DND-41 (cell line): ENCODE measurements around the gene EN1.

Experiments used
- ATAC-seq: fragments of 200-7000 bp; cut with Tn5 transposase; 3 replicates; pipeline ENCODE4 v1.9.1; 2021; ENCODE audit warnings: low read depth; ENCODE audit not compliant: insufficient read depth
- DNase-seq: peaks from one replicate; pipeline ENCODE4 v3.0.0-alpha.2; 2020
- H2AFZ ChIP-seq: 2 replicates; pipeline ENCODE4 v1.6.0; 2012; ENCODE audit warnings: low read depth, low read length
- H3K27ac ChIP-seq: 2 replicates; pipeline ENCODE4 v1.5.1; 2012; ENCODE audit warnings: low read length, inconsistent platforms
- H3K27me3 ChIP-seq: fragments of 200-600 bp; sonication (generic); 2 replicates; pipeline ENCODE4 v1.6.0; 2012; ENCODE audit warnings: low read length, mild to moderate bottlenecking, inconsistent platforms; ENCODE audit not compliant: insufficient read depth, poor library complexity
- H3K36me3 ChIP-seq: 2 replicates; pipeline ENCODE4 v1.5.1; 2012; ENCODE audit warnings: low read length, inconsistent platforms; ENCODE audit not compliant: insufficient read depth
- H3K4me1 ChIP-seq: 2 replicates; pipeline ENCODE4 v1.5.1; 2012; ENCODE audit warnings: mild to moderate bottlenecking, low read length; ENCODE audit not compliant: insufficient read depth
- H3K4me2 ChIP-seq: 2 replicates; pipeline ENCODE4 v1.6.0; 2012; ENCODE audit warnings: mild to moderate bottlenecking, moderate library complexity, low read length, inconsistent platforms; ENCODE audit not compliant: insufficient read depth
- H3K4me3 ChIP-seq, 2 experiments: fragments of 200-600 bp in 1 of 2; shearing (Covaris generic) in 1 of 2; 2 replicates each; pipeline ENCODE4 v1.5.1; 2012 to 2016; ENCODE audit warnings: inconsistent platforms in 2 of 2, low read length in 2 of 2, mild to moderate bottlenecking in 2 of 2, low read depth in 1 of 2, moderate library complexity in 1 of 2
- H3K79me2 ChIP-seq: 2 replicates; pipeline ENCODE4 v1.6.0; 2012; ENCODE audit warnings: low read length, inconsistent platforms; ENCODE audit not compliant: insufficient read depth
- H3K9ac ChIP-seq: 2 replicates; pipeline ENCODE4 v1.6.0; 2012; ENCODE audit warnings: low read depth, mild to moderate bottlenecking, inconsistent platforms, low read length, moderate library complexity
- H3K9me3 ChIP-seq: 2 replicates; pipeline ENCODE4 v1.5.1; 2012; ENCODE audit warnings: low read length, moderate library complexity, mild to moderate bottlenecking, inconsistent platforms; ENCODE audit not compliant: insufficient read depth, severe bottlenecking
- H4K20me1 ChIP-seq: 2 replicates; pipeline ENCODE4 v1.6.0; 2012; ENCODE audit warnings: low read length; ENCODE audit not compliant: insufficient read depth
- EZH2 ChIP-seq: IDR thresholded peaks from 3 replicates; pipeline ENCODE4 v1.6.1; 2012; ENCODE audit warnings: borderline replicate concordance, low read depth, mild to moderate bottlenecking, moderate library complexity, low read length, inconsistent platforms; ENCODE audit not compliant: severe bottlenecking
- TF ChIP-seq, protein P1 (sequence below): IDR thresholded peaks from 2 replicates; pipeline ENCODE4 v1.5.1; 2012; ENCODE audit warnings: borderline replicate concordance, low read length, moderate library complexity, mild to moderate bottlenecking; ENCODE audit not compliant: poor library complexity, severe bottlenecking; ENCODE audit errors: extremely low read depth

EN1 gene

DNA sequence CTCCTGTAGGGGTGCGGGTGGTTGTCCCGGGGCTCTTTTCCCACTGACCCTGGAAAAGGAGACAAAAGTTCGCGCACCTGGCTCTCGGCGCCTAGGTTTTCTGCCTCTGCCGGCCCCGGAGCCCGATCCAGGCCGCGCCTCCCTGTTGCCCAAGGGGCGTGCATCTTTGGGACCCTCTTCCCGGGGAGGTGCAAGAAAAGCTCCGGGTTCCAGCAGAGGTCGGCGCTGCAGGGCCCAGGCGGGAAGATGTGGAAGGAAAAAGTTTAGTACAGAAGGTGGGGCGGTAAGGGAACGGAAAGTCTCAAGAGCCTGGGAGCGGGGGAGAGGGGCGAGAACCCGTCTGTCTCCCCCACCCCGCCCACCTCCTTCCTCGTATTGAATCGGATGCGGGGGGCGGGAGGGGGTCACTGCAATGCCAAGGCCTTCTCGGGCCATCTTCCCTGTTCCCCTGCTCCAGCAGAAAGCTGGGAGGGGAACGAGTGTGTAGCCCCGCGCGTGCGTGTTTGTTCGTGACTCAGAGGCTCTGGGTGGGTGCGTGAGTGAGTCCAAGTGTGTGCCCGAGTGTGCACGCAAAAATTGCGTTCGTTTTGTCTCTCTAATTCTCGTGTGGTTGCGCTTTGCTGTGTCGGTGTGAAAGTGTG is 6.3 kb upstream of the EN1 start:
- Histone ChIP-seq H2AFZ (no peak overlapping the region), H3K4me3 (no peak overlapping the region), H3K9ac (no peak overlapping the region), H3K4me1 (no peaks in the 10 kb centered on the region), H3K27ac (no peak overlapping the region), H4K20me1 (no peaks in the 10 kb centered on the region), H3K36me3 (no peaks in the 10 kb centered on the region), H3K79me2 (no peaks in the 10 kb centered on the region), H3K27me3 (no peaks in the 10 kb centered on the region), H3K4me2 (no peak overlapping the region), H3K9me3 (peaks cover 3% of the 10 kb centered on the region)
- ATAC-seq (no peak), DNase-seq (no peak)
- TF ChIP-seq EZH2: no peak
- TF ChIP-seq, protein P1, sequence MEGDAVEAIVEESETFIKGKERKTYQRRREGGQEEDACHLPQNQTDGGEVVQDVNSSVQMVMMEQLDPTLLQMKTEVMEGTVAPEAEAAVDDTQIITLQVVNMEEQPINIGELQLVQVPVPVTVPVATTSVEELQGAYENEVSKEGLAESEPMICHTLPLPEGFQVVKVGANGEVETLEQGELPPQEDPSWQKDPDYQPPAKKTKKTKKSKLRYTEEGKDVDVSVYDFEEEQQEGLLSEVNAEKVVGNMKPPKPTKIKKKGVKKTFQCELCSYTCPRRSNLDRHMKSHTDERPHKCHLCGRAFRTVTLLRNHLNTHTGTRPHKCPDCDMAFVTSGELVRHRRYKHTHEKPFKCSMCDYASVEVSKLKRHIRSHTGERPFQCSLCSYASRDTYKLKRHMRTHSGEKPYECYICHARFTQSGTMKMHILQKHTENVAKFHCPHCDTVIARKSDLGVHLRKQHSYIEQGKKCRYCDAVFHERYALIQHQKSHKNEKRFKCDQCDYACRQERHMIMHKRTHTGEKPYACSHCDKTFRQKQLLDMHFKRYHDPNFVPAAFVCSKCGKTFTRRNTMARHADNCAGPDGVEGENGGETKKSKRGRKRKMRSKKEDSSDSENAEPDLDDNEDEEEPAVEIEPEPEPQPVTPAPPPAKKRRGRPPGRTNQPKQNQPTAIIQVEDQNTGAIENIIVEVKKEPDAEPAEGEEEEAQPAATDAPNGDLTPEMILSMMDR: no peak

GRCh38 chr2:118853129-118853640 is 5.7 kb upstream of the EN1 start:
- no peak overlapping the region for H3K4me2 ChIP-seq
- H4K20me1 ChIP-seq: no peaks in the 10 kb centered on the region
- H3K4me3 ChIP-seq: no peak overlapping the region
- H3K27me3 ChIP-seq: no peaks in the 10 kb centered on the region
- no peak overlapping the region for H2AFZ ChIP-seq
- H3K4me1 ChIP-seq: no peaks in the 10 kb centered on the region
- TF ChIP-seq, protein P1: no peak
- TF ChIP-seq EZH2: no peak
- peaks cover 3% of the 10 kb centered on the region for H3K9me3 ChIP-seq
- ATAC-seq: no peak
- DNase-seq: no peak
- no peak overlapping the region for H3K27ac ChIP-seq
- H3K36me3 ChIP-seq: no peaks in the 10 kb centered on the region
- no peaks in the 10 kb centered on the region for H3K79me2 ChIP-seq
- H3K9ac ChIP-seq: no peak overlapping the region

- no peak for DNase-seq
- no peaks in the 10 kb centered on the region for H3K79me2 ChIP-seq
- ATAC-seq: no peak
- no peak overlapping the region for H3K9ac ChIP-seq
- H3K36me3 ChIP-seq: no peaks in the 10 kb centered on the region
- H3K4me1 ChIP-seq: no peaks in the 10 kb centered on the region
- H3K4me3 ChIP-seq: no peak overlapping the region
- no peak overlapping the region for H3K4me2 ChIP-seq
- no peaks in the 10 kb centered on the region for H4K20me1 ChIP-seq
- no peaks in the 10 kb centered on the region for H3K27me3 ChIP-seq
- no peak overlapping the region for H2AFZ ChIP-seq
- H3K27ac ChIP-seq: no peak overlapping the region
- peaks cover 3% of the 10 kb centered on the region for H3K9me3 ChIP-seq
- TF ChIP-seq, protein P1: no peak
- no peak for TF ChIP-seq EZH2
These were observed 5.2 kb upstream of the EN1 start for GRCh38 chr2:118852605-118853128.
